Liver (tissue), 9 donors: ENCODE measurements around the gene DNAH10. TPM values are rescaled to one million over a fixed set of nuclear protein-coding genes. Genes with fewer than 3 reads are reported as not detected.

Experiments used
- DNase-seq: peaks from one replicate; pipeline ENCODE4 v3.0.0-alpha.2; 2017; ENCODE audit warnings: low spot score
- H3K27ac ChIP-seq, 2 donors: one replicate each; pipeline ENCODE4 v1.7.0; 2013; ENCODE audit warnings: inconsistent platforms in 2 of 2, low read length in 2 of 2, control low read depth in 1 of 2, low read depth in 1 of 2, mild to moderate bottlenecking in 1 of 2
- H3K27me3 ChIP-seq, 4 donors: one replicate each; pipeline versions ENCODE4 v1.6.1 to v1.7.0; 2013; ENCODE audit warnings: low read length in 3 of 4, inconsistent platforms in 1 of 4, mild to moderate bottlenecking in 1 of 4, moderate library complexity in 1 of 4; ENCODE audit not compliant: control insufficient read depth in 4 of 4, insufficient read depth in 4 of 4
- H3K36me3 ChIP-seq, 4 donors: one replicate each; pipeline versions ENCODE4 v1.6.1 to v1.7.0; 2013; ENCODE audit warnings: low read length in 3 of 4, mild to moderate bottlenecking in 3 of 4, low read depth in 1 of 4, moderate library complexity in 1 of 4; ENCODE audit not compliant: control insufficient read depth in 4 of 4, insufficient read depth in 3 of 4
- H3K4me1 ChIP-seq, 4 donors: one replicate each; pipeline versions ENCODE4 v1.6.1 to v1.7.0; 2013; ENCODE audit warnings: low read length in 3 of 4, mild to moderate bottlenecking in 3 of 4, moderate library complexity in 1 of 4; ENCODE audit not compliant: control insufficient read depth in 4 of 4, insufficient read depth in 4 of 4
- H3K4me3 ChIP-seq, 3 donors: one replicate each; pipeline versions ENCODE4 v1.6.1 to v1.7.0; 2013; ENCODE audit warnings: low read length in 3 of 3, control low read depth in 1 of 3, low read depth in 1 of 3, mild to moderate bottlenecking in 1 of 3
- H3K9ac ChIP-seq, 2 donors: one replicate each; pipeline ENCODE4 v1.7.0; 2013; ENCODE audit warnings: low read length in 2 of 2, mild to moderate bottlenecking in 2 of 2, moderate library complexity in 2 of 2, control low read depth in 1 of 2, low read depth in 1 of 2
- H3K9me3 ChIP-seq, 4 donors: one replicate each; pipeline versions ENCODE4 v1.6.1 to v1.7.0; 2013; ENCODE audit warnings: low read length in 3 of 4; ENCODE audit not compliant: control insufficient read depth in 4 of 4
- EGR1 ChIP-seq, 2 donors: IDR thresholded peaks; 2 replicates each; pipeline ENCODE4 v1.6.1; 2016 to 2018; ENCODE audit warnings: antibody characterized with exemption in 2 of 2, low read depth in 2 of 2
- FOXA1 ChIP-seq: IDR thresholded peaks from 2 replicates; pipeline ENCODE4 v1.6.1; 2016; ENCODE audit warnings: antibody characterized with exemption
- FOXA2 ChIP-seq: IDR thresholded peaks from 2 replicates; pipeline ENCODE4 v1.6.1; 2016; ENCODE audit warnings: antibody characterized with exemption
- GABPA ChIP-seq, 2 donors: IDR thresholded peaks in 1 of 2; conservative IDR thresholded peaks in 1 of 2; 2 replicates each; pipeline ENCODE4 v1.6.1; 2016; ENCODE audit warnings: antibody characterized with exemption in 2 of 2, mild to moderate bottlenecking in 1 of 2, moderate library complexity in 1 of 2
- HNF4A ChIP-seq, 2 donors: conservative IDR thresholded peaks; 2 replicates each; pipeline ENCODE4 v1.6.1; 2016; ENCODE audit warnings: antibody characterized with exemption in 2 of 2, mild to moderate bottlenecking in 2 of 2
- HNF4G ChIP-seq: IDR thresholded peaks from 2 replicates; pipeline ENCODE4 v1.6.1; 2016; ENCODE audit warnings: antibody characterized with exemption
- JUND ChIP-seq, 2 donors: IDR thresholded peaks; 2 replicates each; pipeline ENCODE4 v1.6.1; 2016; ENCODE audit warnings: antibody characterized with exemption in 2 of 2
- NR2F2 ChIP-seq: IDR thresholded peaks from 2 replicates; pipeline ENCODE4 v1.6.1; 2016; ENCODE audit warnings: antibody characterized with exemption
- RAD21 ChIP-seq, 2 donors: IDR thresholded peaks; 2 replicates each; pipeline ENCODE4 v1.6.1; 2016; ENCODE audit warnings: antibody characterized with exemption in 2 of 2, mild to moderate bottlenecking in 2 of 2
- RXRA ChIP-seq, 2 donors: IDR thresholded peaks; 2 replicates each; pipeline ENCODE4 v1.6.1; 2017 to 2018; ENCODE audit warnings: antibody characterized with exemption in 2 of 2, mild to moderate bottlenecking in 1 of 2
- SP1 ChIP-seq: IDR thresholded peaks from 2 replicates; pipeline ENCODE4 v1.6.1; 2018; ENCODE audit warnings: antibody characterized with exemption, mild to moderate bottlenecking
- TAF1 ChIP-seq: conservative IDR thresholded peaks from 2 replicates; pipeline ENCODE4 v1.6.1; 2016; ENCODE audit warnings: antibody characterized with exemption, mild to moderate bottlenecking
- YY1 ChIP-seq: IDR thresholded peaks from 2 replicates; pipeline ENCODE4 v1.6.1; 2016; ENCODE audit warnings: antibody characterized with exemption, mild to moderate bottlenecking
- WGBS: extraction: QIAGEN DNeasy Blood & Tissue Kit; methylation state at CpG from one replicate; pipeline ENCODE4 v1.1.7; 2013; 5-methylcytosine and 5-hydroxymethylcytosine counted together
- polyA plus RNA-seq, 2 donors: library from polyadenylated mRNA; stranded (reverse) in 1 of 2; unstranded in 1 of 2; fragments of 200-250 nt in 1 of 2; fragments of >200 nt in 1 of 2; fragmentation: Nextera tagmentation in 1 of 2; extraction: Ambion mirVana in 1 of 2; gene quantifications; one replicate each; pipeline versions ENCODE4 v1.2.1 to v1.2.3, GENCODE V29; 2013 to 2015
- total RNA-seq, 2 donors: library from RNA; depleted of rRNA; stranded (reverse); fragments of >200 nt; gene quantifications; one replicate each; pipeline ENCODE4 v1.2.3, GENCODE V29; 2014
- TF ChIP-seq, protein P1 (sequence below): fragments of 150-350 bp; IDR thresholded peaks from 2 replicates; pipeline ENCODE4 v1.5.1; 2017; ENCODE audit warnings: improper control_type of control experiment, low read depth, low read length; ENCODE audit not compliant: missing input control
- TF ChIP-seq, protein P2 (sequence below): IDR thresholded peaks from 2 replicates; pipeline ENCODE4 v1.6.1; 2016; ENCODE audit warnings: antibody characterized with exemption
- TF ChIP-seq, protein P3 (sequence below): IDR thresholded peaks from 2 replicates; pipeline ENCODE4 v1.6.1; 2016; ENCODE audit warnings: antibody characterized with exemption
- TF ChIP-seq, protein P4 (sequence below): IDR thresholded peaks from 2 replicates; pipeline ENCODE4 v1.6.1; 2016; ENCODE audit warnings: antibody characterized with exemption, mild to moderate bottlenecking
- TF ChIP-seq, protein P5 (sequence below): IDR thresholded peaks from 2 replicates; pipeline ENCODE4 v1.6.1; 2016; ENCODE audit warnings: antibody characterized with exemption
- donor health status: healthy.
- donor health status: healthy.
- donor health status: healthy.
- donor health status: healthy.
- donor health status: healthy.

Gene DNAH10
- total and polyA plus RNA-seq, 4 donors = 0.05 to 0.47 (median 0.07) TPM

DNA sequence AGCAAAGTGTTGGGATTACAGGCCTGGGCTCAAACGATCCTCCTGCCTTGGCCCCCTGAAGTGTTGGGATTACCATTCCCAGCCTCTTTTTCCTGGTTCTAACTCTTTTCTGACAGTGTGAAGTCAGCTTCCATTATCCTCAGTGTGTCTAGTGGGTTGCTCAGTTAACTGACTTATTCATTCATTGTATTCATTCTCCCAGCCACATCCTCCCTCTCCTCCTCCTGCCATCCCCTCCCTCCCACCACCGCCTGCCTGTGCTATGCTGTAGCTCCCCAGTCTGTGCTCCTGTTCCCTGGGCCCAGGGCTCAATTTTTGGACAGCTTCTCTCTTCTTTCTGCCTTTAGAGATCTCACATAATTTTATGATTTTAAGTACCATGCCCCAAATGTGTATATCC, 30.5 kb upstream of the DNAH10 start:
- H3K27ac ChIP-seq = no peak overlapping the region
- H3K4me3 ChIP-seq = no peak overlapping the region
- no peaks in the 10 kb centered on the region for H3K9me3 ChIP-seq
- no peak for TF ChIP-seq GABPA (IDR thresholded peaks at IDR 0.05 in 1 of 2, conservative IDR thresholded peaks at IDR 0.05 in 1 of 2)
- TF ChIP-seq FOXA2 = no peak
- no peak for TF ChIP-seq JUND (IDR thresholded peaks at IDR 0.05)
- no peak for TF ChIP-seq HNF4A (conservative IDR thresholded peaks at IDR 0.05)
- no peak for TF ChIP-seq SP1
- TF ChIP-seq, protein P1, sequence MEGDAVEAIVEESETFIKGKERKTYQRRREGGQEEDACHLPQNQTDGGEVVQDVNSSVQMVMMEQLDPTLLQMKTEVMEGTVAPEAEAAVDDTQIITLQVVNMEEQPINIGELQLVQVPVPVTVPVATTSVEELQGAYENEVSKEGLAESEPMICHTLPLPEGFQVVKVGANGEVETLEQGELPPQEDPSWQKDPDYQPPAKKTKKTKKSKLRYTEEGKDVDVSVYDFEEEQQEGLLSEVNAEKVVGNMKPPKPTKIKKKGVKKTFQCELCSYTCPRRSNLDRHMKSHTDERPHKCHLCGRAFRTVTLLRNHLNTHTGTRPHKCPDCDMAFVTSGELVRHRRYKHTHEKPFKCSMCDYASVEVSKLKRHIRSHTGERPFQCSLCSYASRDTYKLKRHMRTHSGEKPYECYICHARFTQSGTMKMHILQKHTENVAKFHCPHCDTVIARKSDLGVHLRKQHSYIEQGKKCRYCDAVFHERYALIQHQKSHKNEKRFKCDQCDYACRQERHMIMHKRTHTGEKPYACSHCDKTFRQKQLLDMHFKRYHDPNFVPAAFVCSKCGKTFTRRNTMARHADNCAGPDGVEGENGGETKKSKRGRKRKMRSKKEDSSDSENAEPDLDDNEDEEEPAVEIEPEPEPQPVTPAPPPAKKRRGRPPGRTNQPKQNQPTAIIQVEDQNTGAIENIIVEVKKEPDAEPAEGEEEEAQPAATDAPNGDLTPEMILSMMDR = no peak
- TF ChIP-seq, protein P2, sequence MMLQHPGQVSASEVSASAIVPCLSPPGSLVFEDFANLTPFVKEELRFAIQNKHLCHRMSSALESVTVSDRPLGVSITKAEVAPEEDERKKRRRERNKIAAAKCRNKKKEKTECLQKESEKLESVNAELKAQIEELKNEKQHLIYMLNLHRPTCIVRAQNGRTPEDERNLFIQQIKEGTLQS = no peak
- TF ChIP-seq TAF1 = no peak
- TF ChIP-seq EGR1 (IDR thresholded peaks at IDR 0.05; ENCODE audit: low read depth in 2 of 2) = no peak
- TF ChIP-seq HNF4G = no peak
- DNase-seq = no peak
- 84% methylated on average over 2 of the region's 2 CpGs for WGBS
- H3K27me3 ChIP-seq = no peaks in the 10 kb centered on the region
- H3K4me1 ChIP-seq = no peaks in the 10 kb centered on the region
- H3K9ac ChIP-seq = no peak overlapping the region
- H3K36me3 ChIP-seq = peaks cover 9 to 53% (median 34%) of the 10 kb centered on the region in 4 donors

DNA sequence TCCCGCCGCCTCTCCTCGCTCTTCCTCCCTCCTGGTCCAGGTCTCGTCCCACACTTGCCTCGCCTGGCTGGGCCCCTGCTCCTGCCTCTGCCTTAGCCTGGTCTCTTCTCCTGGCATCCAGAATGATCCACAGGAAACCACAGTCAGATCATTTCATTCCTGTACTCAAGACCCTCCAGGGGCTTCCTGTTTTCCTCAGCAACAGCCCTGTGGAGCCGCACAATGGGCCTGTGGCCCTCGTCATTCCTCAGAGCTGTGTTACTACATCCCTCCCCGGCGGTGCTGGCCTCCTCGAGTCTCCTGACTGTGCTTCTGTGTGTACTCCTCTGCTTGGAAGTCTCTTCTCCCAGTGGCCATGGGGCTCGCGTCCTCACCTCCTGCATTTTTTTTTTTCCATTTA, 29.9 kb upstream of the DNAH10 start:
- Histone ChIP-seq H3K36me3 (peaks cover 9 to 53% (median 34%) of the 10 kb centered on the region in 4 donors), H3K9ac (no peak overlapping the region), H3K4me1 (no peaks in the 10 kb centered on the region), H3K4me3 (no peak overlapping the region), H3K27ac (no peak overlapping the region), H3K27me3 (no peaks in the 10 kb centered on the region), H3K9me3 (no peaks in the 10 kb centered on the region)
- no peak for TF ChIP-seq NR2F2
- TF ChIP-seq HNF4A (conservative IDR thresholded peaks at IDR 0.05) = no peak
- no peak for TF ChIP-seq YY1
- TF ChIP-seq, protein P1 = no peak
- no peak for TF ChIP-seq EGR1 (IDR thresholded peaks at IDR 0.05; ENCODE audit: low read depth in 2 of 2)
- no peak for TF ChIP-seq TAF1
- TF ChIP-seq, protein P3, sequence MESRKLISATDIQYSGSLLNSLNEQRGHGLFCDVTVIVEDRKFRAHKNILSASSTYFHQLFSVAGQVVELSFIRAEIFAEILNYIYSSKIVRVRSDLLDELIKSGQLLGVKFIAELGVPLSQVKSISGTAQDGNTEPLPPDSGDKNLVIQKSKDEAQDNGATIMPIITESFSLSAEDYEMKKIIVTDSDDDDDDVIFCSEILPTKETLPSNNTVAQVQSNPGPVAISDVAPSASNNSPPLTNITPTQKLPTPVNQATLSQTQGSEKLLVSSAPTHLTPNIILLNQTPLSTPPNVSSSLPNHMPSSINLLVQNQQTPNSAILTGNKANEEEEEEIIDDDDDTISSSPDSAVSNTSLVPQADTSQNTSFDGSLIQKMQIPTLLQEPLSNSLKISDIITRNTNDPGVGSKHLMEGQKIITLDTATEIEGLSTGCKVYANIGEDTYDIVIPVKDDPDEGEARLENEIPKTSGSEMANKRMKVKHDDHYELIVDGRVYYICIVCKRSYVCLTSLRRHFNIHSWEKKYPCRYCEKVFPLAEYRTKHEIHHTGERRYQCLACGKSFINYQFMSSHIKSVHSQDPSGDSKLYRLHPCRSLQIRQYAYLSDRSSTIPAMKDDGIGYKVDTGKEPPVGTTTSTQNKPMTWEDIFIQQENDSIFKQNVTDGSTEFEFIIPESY = no peak
- TF ChIP-seq, protein P2 = no peak
- TF ChIP-seq SP1 = no peak
- no peak for TF ChIP-seq GABPA (IDR thresholded peaks at IDR 0.05 in 1 of 2, conservative IDR thresholded peaks at IDR 0.05 in 1 of 2)
- TF ChIP-seq HNF4G = no peak
- no peak for TF ChIP-seq RAD21 (IDR thresholded peaks at IDR 0.05)
- no peak for TF ChIP-seq FOXA2
- no peak for TF ChIP-seq FOXA1
- TF ChIP-seq, protein P4, sequence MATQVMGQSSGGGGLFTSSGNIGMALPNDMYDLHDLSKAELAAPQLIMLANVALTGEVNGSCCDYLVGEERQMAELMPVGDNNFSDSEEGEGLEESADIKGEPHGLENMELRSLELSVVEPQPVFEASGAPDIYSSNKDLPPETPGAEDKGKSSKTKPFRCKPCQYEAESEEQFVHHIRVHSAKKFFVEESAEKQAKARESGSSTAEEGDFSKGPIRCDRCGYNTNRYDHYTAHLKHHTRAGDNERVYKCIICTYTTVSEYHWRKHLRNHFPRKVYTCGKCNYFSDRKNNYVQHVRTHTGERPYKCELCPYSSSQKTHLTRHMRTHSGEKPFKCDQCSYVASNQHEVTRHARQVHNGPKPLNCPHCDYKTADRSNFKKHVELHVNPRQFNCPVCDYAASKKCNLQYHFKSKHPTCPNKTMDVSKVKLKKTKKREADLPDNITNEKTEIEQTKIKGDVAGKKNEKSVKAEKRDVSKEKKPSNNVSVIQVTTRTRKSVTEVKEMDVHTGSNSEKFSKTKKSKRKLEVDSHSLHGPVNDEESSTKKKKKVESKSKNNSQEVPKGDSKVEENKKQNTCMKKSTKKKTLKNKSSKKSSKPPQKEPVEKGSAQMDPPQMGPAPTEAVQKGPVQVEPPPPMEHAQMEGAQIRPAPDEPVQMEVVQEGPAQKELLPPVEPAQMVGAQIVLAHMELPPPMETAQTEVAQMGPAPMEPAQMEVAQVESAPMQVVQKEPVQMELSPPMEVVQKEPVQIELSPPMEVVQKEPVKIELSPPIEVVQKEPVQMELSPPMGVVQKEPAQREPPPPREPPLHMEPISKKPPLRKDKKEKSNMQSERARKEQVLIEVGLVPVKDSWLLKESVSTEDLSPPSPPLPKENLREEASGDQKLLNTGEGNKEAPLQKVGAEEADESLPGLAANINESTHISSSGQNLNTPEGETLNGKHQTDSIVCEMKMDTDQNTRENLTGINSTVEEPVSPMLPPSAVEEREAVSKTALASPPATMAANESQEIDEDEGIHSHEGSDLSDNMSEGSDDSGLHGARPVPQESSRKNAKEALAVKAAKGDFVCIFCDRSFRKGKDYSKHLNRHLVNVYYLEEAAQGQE = no peak
- no peak for TF ChIP-seq JUND (IDR thresholded peaks at IDR 0.05)
- TF ChIP-seq, protein P5, sequence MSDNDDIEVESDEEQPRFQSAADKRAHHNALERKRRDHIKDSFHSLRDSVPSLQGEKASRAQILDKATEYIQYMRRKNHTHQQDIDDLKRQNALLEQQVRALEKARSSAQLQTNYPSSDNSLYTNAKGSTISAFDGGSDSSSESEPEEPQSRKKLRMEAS = no peak
- no peak for TF ChIP-seq RXRA (IDR thresholded peaks at IDR 0.05)
- no peak for DNase-seq
- 92% methylated on average over 12 of the region's 12 CpGs for WGBS
